Left ventricle myocardium inferior (tissue), 1 donor: ENCODE data around the gene CDH4. TPM values are rescaled to one million over a fixed set of nuclear protein-coding genes. Genes with fewer than 3 reads are reported as not detected.

Source experiments
- DNase-seq: peaks from one replicate; pipeline ENCODE4 v3.0.0-alpha.2; 2020
- H3K27ac ChIP-seq: fragments of 200-600 bp; replicated peaks from 2 replicates; pipeline ENCODE4 v1.8.0; 2021
- H3K27me3 ChIP-seq: fragments of 200-600 bp; 2 replicates; pipeline ENCODE4 v1.8.0; 2021; ENCODE audit warnings: low read depth
- H3K36me3 ChIP-seq: fragments of 200-600 bp; 2 replicates; pipeline ENCODE4 v1.8.0; 2021
- H3K4me1 ChIP-seq: fragments of 200-600 bp; 2 replicates; pipeline ENCODE4 v1.8.0; 2021
- H3K4me3 ChIP-seq: fragments of 200-600 bp; 2 replicates; pipeline ENCODE4 v1.8.0; 2021; ENCODE audit warnings: mild to moderate bottlenecking, moderate library complexity
- H3K9me3 ChIP-seq: fragments of 200-600 bp; replicated peaks from 2 replicates; pipeline ENCODE4 v1.8.0; 2021
- CTCF ChIP-seq: fragments of 200-600 bp; IDR thresholded peaks from 2 replicates; pipeline ENCODE4 v1.8.0; 2021; ENCODE audit warnings: antibody characterized with exemption, mild to moderate bottlenecking, borderline replicate concordance
- intact Hi-C: fragments of 100-400 bp; cut with micrococcal nuclease; formaldehyde crosslinking; loops from one replicate; pipeline ENCODE4 v1.11.0; 2022
- total RNA-seq: library from RNA; stranded (reverse); fragmentation: NEBNext Ultra II Directional; extraction: Animal tissue kit (Norgen Biotek cat#: 25700); gene quantifications from one replicate; pipeline ENCODE4 v1.2.1, GENCODE V29; 2021
- donor health status: DM: no; HTN: yes; CAD: no; lungs with severe emphysema.

CDH4 gene
- total RNA-seq, 1 donor from 2014 or later, result 0.05 TPM

GRCh38 chr20:61349447-61350165, 97.5 kb downstream of the CDH4 start:
- H3K9me3 ChIP-seq, result no peaks in the 10 kb centered on the region
- H3K27ac ChIP-seq, result no peak overlapping the region
- H3K27me3 ChIP-seq, result peaks cover 91% of the 10 kb centered on the region
- H3K4me3 ChIP-seq, result no peak overlapping the region
- H3K4me1 ChIP-seq, result no peaks in the 10 kb centered on the region
- intact Hi-C loops, result no loop called here
- DNase-seq, result no peak
- no peaks in the 10 kb centered on the region for H3K36me3 ChIP-seq
- no peak for TF ChIP-seq CTCF

GRCh38 chr20:61350500-61351250, 98.6 kb downstream of the CDH4 start:
- Histone ChIP-seq H3K4me1 (no peaks in the 10 kb centered on the region), H3K27ac (no peak overlapping the region), H3K9me3 (no peaks in the 10 kb centered on the region), H3K4me3 (no peak overlapping the region), H3K27me3 (peaks cover 82% of the 10 kb centered on the region), H3K36me3 (no peaks in the 10 kb centered on the region)
- intact Hi-C loops, result no loop called here
- DNase-seq, result no peak
- no peak for TF ChIP-seq CTCF

GRCh38 chr20:61352346-61353260, 100.5 kb downstream of the CDH4 start:
- no peak for DNase-seq
- H3K4me3 ChIP-seq, result no peak overlapping the region
- no peaks in the 10 kb centered on the region for H3K9me3 ChIP-seq
- H3K4me1 ChIP-seq, result no peaks in the 10 kb centered on the region
- no peak overlapping the region for H3K27ac ChIP-seq
- no peak for TF ChIP-seq CTCF
- H3K27me3 ChIP-seq, result peaks cover 74% of the 10 kb centered on the region
- intact Hi-C loops, result no loop called here
- H3K36me3 ChIP-seq, result no peaks in the 10 kb centered on the region

GRCh38 chr20:61353261-61354000, 101.4 kb downstream of the CDH4 start:
- H3K4me1 ChIP-seq, result no peaks in the 10 kb centered on the region
- no peak for DNase-seq
- no peak overlapping the region for H3K4me3 ChIP-seq
- no peaks in the 10 kb centered on the region for H3K36me3 ChIP-seq
- intact Hi-C loops, result no loop called here
- no peaks in the 10 kb centered on the region for H3K9me3 ChIP-seq
- no peak overlapping the region for H3K27ac ChIP-seq
- no peak for TF ChIP-seq CTCF
- peaks cover 75% of the 10 kb centered on the region for H3K27me3 ChIP-seq

- Histone ChIP-seq H3K9me3 (no peaks in the 10 kb centered on the region), H3K36me3 (no peaks in the 10 kb centered on the region), H3K4me3 (no peak overlapping the region), H3K27ac (no peak overlapping the region), H3K4me1 (no peaks in the 10 kb centered on the region), H3K27me3 (peaks cover 75% of the 10 kb centered on the region)
- TF ChIP-seq CTCF, result no peak
- no peak for DNase-seq
- intact Hi-C loops, result no loop called here
Observed at GRCh38 chr20:61354001-61354390, 101.9 kb downstream of the CDH4 start.
